ENCODE measurements around the gene MEF2B. TPM values are rescaled to one million over a fixed set of nuclear protein-coding genes. Genes with fewer than 3 reads are reported as not detected.

Gene MEF2B
- total RNA-seq, 4 donors from 2014 or later, result 0.21 to 3.7 TPM; not detected in 2

- Histone ChIP-seq H3K27ac (no peak overlapping the region), H3K9me3 (peaks cover 0 to 15% (median 1%) of the 10 kb centered on the region in 4 donors), H3K4me1 (no peaks in the 10 kb centered on the region), H3K27me3 (no peaks in the 10 kb centered on the region), H3K4me3 (no peak overlapping the region), H3K36me3 (peaks cover 0 to 75% (median 0%) of the 10 kb centered on the region in 3 donors)
- no peak for TF ChIP-seq POLR2A (IDR thresholded peaks at IDR 0.05)
- TF ChIP-seq CTCF (IDR thresholded peaks at IDR 0.05), result no peak
- TF ChIP-seq EP300 (IDR thresholded peaks at IDR 0.05), result no peak
- WGBS, 2 donors, result 90% methylated on average over 39 of the region's 39 CpGs
- DNase-seq (ENCODE audit: low spot score in 2 of 2), result no peak
Measured at GRCh38 chr19:19119325-19120237, 50.5 kb downstream of the MEF2B start.

DNA sequence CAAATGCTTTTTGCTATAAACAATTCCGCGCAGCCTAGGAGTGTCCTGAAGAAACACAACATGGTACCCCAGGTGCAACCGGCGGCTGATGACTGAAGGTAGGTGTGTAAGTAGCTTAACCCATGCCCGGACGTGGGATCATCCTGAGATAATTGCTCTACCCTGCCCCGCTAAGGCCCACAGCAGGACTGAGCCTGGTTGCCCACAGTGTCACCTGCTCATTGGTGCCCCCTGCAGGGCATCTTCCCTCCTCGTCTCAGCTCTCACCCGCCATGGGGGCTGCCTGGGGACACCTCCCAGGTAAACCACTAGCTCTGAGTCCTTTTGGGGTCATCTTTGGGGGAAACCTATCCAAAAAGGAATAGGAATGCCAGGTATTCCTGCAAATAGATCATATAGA, 54.1 kb downstream of the MEF2B start:
- H3K36me3 ChIP-seq, result peaks cover 0 to 49% (median 0%) of the 10 kb centered on the region in 3 donors
- H3K4me1 ChIP-seq, result no peaks in the 10 kb centered on the region
- no peaks in the 10 kb centered on the region for H3K27me3 ChIP-seq
- peak in 1 of 2 donors; percentile 19 for DNase-seq (ENCODE audit: low spot score in 2 of 2)
- no peak overlapping the region for H3K4me3 ChIP-seq
- H3K9me3 ChIP-seq, result no peaks in the 10 kb centered on the region
- TF ChIP-seq CTCF (IDR thresholded peaks at IDR 0.05) (peak; percentile 10 to 49 (median 26)), EP300 (IDR thresholded peaks at IDR 0.05) (no peak)
- H3K27ac ChIP-seq, result no peak overlapping the region
- WGBS, 2 donors, result 78 to 81% methylated on average over 9 of the region's 9 CpGs

DNA sequence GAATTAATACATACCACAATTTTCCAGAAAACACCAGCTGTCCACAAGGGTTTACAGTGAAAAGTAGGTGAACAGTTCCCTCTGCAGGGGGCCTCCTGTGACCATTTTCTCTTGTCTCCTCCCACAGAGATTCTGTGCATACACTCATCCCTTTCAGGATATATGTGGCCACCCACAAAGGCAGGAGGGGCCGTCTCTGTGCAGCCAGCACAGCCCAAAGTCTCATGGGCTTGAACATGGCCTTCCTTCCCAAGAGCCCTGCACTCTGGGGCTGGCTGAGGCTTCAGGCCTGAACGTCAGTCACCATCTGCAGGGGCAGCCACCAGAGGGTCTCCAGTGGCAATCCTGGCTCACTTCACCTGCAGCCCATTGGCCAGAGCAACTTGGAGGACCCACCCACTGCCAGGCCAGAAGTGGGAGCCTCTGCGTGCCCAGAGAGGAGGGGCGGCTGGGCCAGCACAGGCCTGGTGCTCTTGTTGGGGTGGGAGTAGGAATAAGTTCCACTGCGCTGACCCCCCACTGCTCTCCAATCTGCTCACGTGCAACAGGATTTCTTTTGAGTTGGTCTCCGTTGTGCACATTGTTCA, 56.9 kb downstream of the MEF2B start:
- no peaks in the 10 kb centered on the region for H3K9me3 ChIP-seq
- no peak overlapping the region for H3K4me3 ChIP-seq
- TF ChIP-seq CTCF (IDR thresholded peaks at IDR 0.05) (no peak), EP300 (IDR thresholded peaks at IDR 0.05) (no peak), POLR2A (IDR thresholded peaks at IDR 0.05) (no peak)
- H3K4me1 ChIP-seq, result peaks cover 0 to 11% (median 3%) of the 10 kb centered on the region in 4 donors
- WGBS, 2 donors, result 15 to 19% methylated on average over 6 to 7 of the region's 7 CpGs
- no peak overlapping the region for H3K27ac ChIP-seq
- peaks cover 0 to 41% (median 0%) of the 10 kb centered on the region in 3 donors for H3K36me3 ChIP-seq
- DNase-seq (ENCODE audit: low spot score in 2 of 2), result no peak
- no peaks in the 10 kb centered on the region for H3K27me3 ChIP-seq

DNA sequence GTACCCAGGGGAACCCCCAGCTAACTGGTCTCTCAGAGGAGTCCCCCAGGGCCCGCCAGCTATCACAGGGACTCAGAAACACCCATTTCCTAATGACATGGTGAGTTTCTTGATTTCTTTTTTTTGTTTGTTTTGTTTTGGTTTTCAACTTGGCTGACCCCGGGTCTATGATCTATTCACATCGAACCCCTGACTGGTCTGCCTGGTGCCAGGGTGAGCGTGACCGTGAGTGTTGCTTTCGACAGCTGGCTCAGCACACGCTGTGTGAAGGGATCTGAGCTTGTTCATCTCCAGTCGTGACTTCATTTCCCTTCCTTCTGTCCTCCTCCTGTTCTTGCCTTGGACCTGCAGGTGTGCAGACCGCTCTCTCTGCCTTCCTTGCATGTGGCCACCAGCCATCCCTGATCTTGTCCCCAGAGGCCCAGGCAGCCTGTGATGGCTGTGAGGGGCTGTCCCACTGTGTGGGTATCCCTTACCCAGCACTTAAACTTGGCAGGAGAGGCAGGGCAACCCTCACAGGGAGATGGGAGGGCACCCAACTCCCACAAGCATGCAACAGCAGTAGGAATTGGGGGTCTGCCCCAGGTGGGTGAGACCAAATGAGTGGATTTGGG, 58.0 kb downstream of the MEF2B start:
- H3K36me3 ChIP-seq, result peaks cover 0 to 43% (median 0%) of the 10 kb centered on the region in 3 donors
- DNase-seq (ENCODE audit: low spot score in 2 of 2), result no peak
- TF ChIP-seq CTCF (IDR thresholded peaks at IDR 0.05) (no peak), EP300 (IDR thresholded peaks at IDR 0.05) (no peak), POLR2A (IDR thresholded peaks at IDR 0.05) (no peak)
- no peaks in the 10 kb centered on the region for H3K9me3 ChIP-seq
- peaks cover 0 to 11% (median 3%) of the 10 kb centered on the region in 4 donors for H3K4me1 ChIP-seq
- H3K4me3 ChIP-seq, result no peak overlapping the region
- 78 to 80% methylated on average over 9 of the region's 9 CpGs for WGBS, 2 donors
- H3K27ac ChIP-seq, result peak overlapping the region in 1 of 4 donors; percentile 20
- no peaks in the 10 kb centered on the region for H3K27me3 ChIP-seq
